Measurements from ENCODE around the gene GPR156. TPM values are rescaled to one million over a fixed set of nuclear protein-coding genes. Genes with fewer than 3 reads are reported as not detected.

Gene GPR156
- total RNA-seq, 2 donors from 2014 or later, result 1.1 to 1.2 TPM

GRCh38 chr3:120196812-120197211 lies 88.2 kb downstream of the GPR156 start:
- no peak overlapping the region for H3K9ac ChIP-seq (ENCODE audit: extremely low read depth, low read length, poor library complexity, severe bottlenecking)
- H3K27ac ChIP-seq (ENCODE audit: low read depth, low read length), result no peak overlapping the region
- no peaks in the 10 kb centered on the region for H3K4me1 ChIP-seq (ENCODE audit: control insufficient read depth, insufficient read depth, low read length)
- 52 to 60% methylated on average over 1 to 2 of the region's 2 CpGs for WGBS, 2 experiments (ENCODE audit: insufficient coverage in 1 of 2, insufficient read length in 1 of 2)
- TF ChIP-seq CTCF (conservative IDR thresholded peaks at IDR 0.05), result no peak
- Mint-ChIP-seq H3K27ac (no peak overlapping the region), H3K36me3 (ENCODE audit: low read depth) (no peaks in the 10 kb centered on the region), H3K4me1 (no peaks in the 10 kb centered on the region), H3K9me3 (no peaks in the 10 kb centered on the region), H3K27me3 (ENCODE audit: insufficient read depth) (no peaks in the 10 kb centered on the region), H3K4me3 (no peak overlapping the region)
- no peaks in the 10 kb centered on the region for H3K9me3 ChIP-seq (ENCODE audit: control insufficient read depth, low read length)
- H3K27me3 ChIP-seq (ENCODE audit: control insufficient read depth, insufficient read depth, low read length, poor library complexity, severe bottlenecking), result no peaks in the 10 kb centered on the region
- no peak for DNase-seq
- no peaks in the 10 kb centered on the region for H3K36me3 ChIP-seq (ENCODE audit: control insufficient read depth, insufficient read depth, low read length)
- H3K4me3 ChIP-seq (ENCODE audit: low read length), result no peak overlapping the region

- Histone ChIP-seq H3K9me3 (ENCODE audit: control insufficient read depth, low read length) (no peaks in the 10 kb centered on the region), H3K27me3 (ENCODE audit: control insufficient read depth, insufficient read depth, low read length, poor library complexity, severe bottlenecking) (no peaks in the 10 kb centered on the region), H3K27ac (ENCODE audit: low read depth, low read length) (no peak overlapping the region), H3K36me3 (ENCODE audit: control insufficient read depth, insufficient read depth, low read length) (no peaks in the 10 kb centered on the region), H3K4me1 (ENCODE audit: control insufficient read depth, insufficient read depth, low read length) (no peaks in the 10 kb centered on the region), H3K9ac (ENCODE audit: extremely low read depth, low read length, poor library complexity, severe bottlenecking) (no peak overlapping the region), H3K4me3 (ENCODE audit: low read length) (no peak overlapping the region)
- H3K27me3 Mint-ChIP-seq (ENCODE audit: insufficient read depth), result no peaks in the 10 kb centered on the region
- DNase-seq, result no peak
- TF ChIP-seq CTCF (conservative IDR thresholded peaks at IDR 0.05), result no peak
- no peak overlapping the region for H3K27ac Mint-ChIP-seq
- no peaks in the 10 kb centered on the region for H3K36me3 Mint-ChIP-seq (ENCODE audit: low read depth)
- H3K4me3 Mint-ChIP-seq, result no peak overlapping the region
- H3K4me1 Mint-ChIP-seq, result no peaks in the 10 kb centered on the region
- WGBS, 2 experiments (ENCODE audit: insufficient coverage in 1 of 2, insufficient read length in 1 of 2), result 80 to 89% methylated on average over 3 to 4 of the region's 4 CpGs
- H3K9me3 Mint-ChIP-seq, result no peaks in the 10 kb centered on the region
Measured at GRCh38 chr3:120196333-120196732, 88.7 kb downstream of the GPR156 start.

- H3K36me3 Mint-ChIP-seq (ENCODE audit: low read depth), result no peaks in the 10 kb centered on the region
Measured at GRCh38 chr3:120193554-120193953, 91.5 kb downstream of the GPR156 start.

More at GRCh38 chr3:120193554-120193953, 91.5 kb downstream of the GPR156 start:
- Mint-ChIP-seq H3K9me3 (no peaks in the 10 kb centered on the region), H3K4me1 (no peaks in the 10 kb centered on the region), H3K27me3 (ENCODE audit: insufficient read depth) (no peaks in the 10 kb centered on the region), H3K4me3 (no peak overlapping the region), H3K27ac (no peak overlapping the region)
- H3K4me3 ChIP-seq (ENCODE audit: low read length), result no peak overlapping the region
- no peak for TF ChIP-seq CTCF (conservative IDR thresholded peaks at IDR 0.05)
- H3K36me3 ChIP-seq (ENCODE audit: control insufficient read depth, insufficient read depth, low read length), result no peaks in the 10 kb centered on the region
- H3K9ac ChIP-seq (ENCODE audit: extremely low read depth, low read length, poor library complexity, severe bottlenecking), result no peak overlapping the region
- no peak for DNase-seq
- H3K4me1 ChIP-seq (ENCODE audit: control insufficient read depth, insufficient read depth, low read length), result no peaks in the 10 kb centered on the region
- H3K27ac ChIP-seq (ENCODE audit: low read depth, low read length), result no peak overlapping the region
- H3K27me3 ChIP-seq (ENCODE audit: control insufficient read depth, insufficient read depth, low read length, poor library complexity, severe bottlenecking), result no peaks in the 10 kb centered on the region
- no peaks in the 10 kb centered on the region for H3K9me3 ChIP-seq (ENCODE audit: control insufficient read depth, low read length)

Measured in endodermal cell (in vitro differentiated cells).